Smooth muscle cell (in vitro differentiated cells): ENCODE measurements around the gene KPNA1. TPM values are rescaled to one million over a fixed set of nuclear protein-coding genes. Genes with fewer than 3 reads are reported as not detected.

Source experiments
- DNase-seq: peaks from one replicate; lab custom pipeline; 2025; ENCODE audit not compliant: unreplicated experiment; lab: John Stamatoyannopoulos, UW
- H2AFZ ChIP-seq: fragments of 200-600 bp; sonication (generic); 2 replicates; pipeline ENCODE4 v1.6.0; 2016; ENCODE audit warnings: antibody characterized with exemption, low read depth, mild to moderate bottlenecking
- H3F3A ChIP-seq: fragments of 200-600 bp; sonication (generic); 2 replicates; pipeline ENCODE4 v1.6.0; 2017; ENCODE audit warnings: antibody characterized with exemption, low read depth
- H3K27ac ChIP-seq: fragments of 200-600 bp; sonication (generic); 2 replicates; pipeline ENCODE4 v1.5.1; 2016; ENCODE audit warnings: low read depth, mild to moderate bottlenecking
- H3K27me3 ChIP-seq: fragments of 200-600 bp; sonication (generic); 2 replicates; pipeline ENCODE4 v1.6.1; 2016; ENCODE audit warnings: low read depth, mild to moderate bottlenecking
- H3K36me3 ChIP-seq: fragments of 200-600 bp; sonication (generic); 2 replicates; pipeline ENCODE4 v1.5.1; 2016; ENCODE audit warnings: low read depth
- H3K4me1 ChIP-seq: fragments of 200-600 bp; sonication (generic); 2 replicates; pipeline ENCODE4 v1.5.1; 2016; ENCODE audit warnings: low read depth
- H3K4me2 ChIP-seq: fragments of 200-600 bp; sonication (generic); 2 replicates; pipeline ENCODE4 v1.6.0; 2016; ENCODE audit warnings: mild to moderate bottlenecking
- H3K4me3 ChIP-seq: fragments of 200-600 bp; sonication (generic); 2 replicates; pipeline ENCODE4 v1.5.1; 2016; ENCODE audit warnings: mild to moderate bottlenecking
- H3K79me2 ChIP-seq: fragments of 200-600 bp; sonication (generic); 2 replicates; pipeline ENCODE4 v1.6.0; 2016; ENCODE audit warnings: low read depth, mild to moderate bottlenecking
- H3K9ac ChIP-seq: fragments of 200-600 bp; sonication (generic); 2 replicates; pipeline ENCODE4 v1.6.0; 2016; ENCODE audit warnings: low read depth
- H3K9me3 ChIP-seq: fragments of 200-600 bp; sonication (generic); replicated peaks from 2 replicates; pipeline ENCODE4 v1.5.1; 2016; ENCODE audit warnings: low read depth
- H4K20me1 ChIP-seq: fragments of 200-600 bp; sonication (generic); 2 replicates; pipeline ENCODE4 v1.6.0; 2016; ENCODE audit warnings: low read depth
- WGBS: methylation state at CpG from one replicate; pipeline ENCODE4 v1.1.7; 2016; ENCODE audit warnings: low lambda C conversion rate; 5-methylcytosine and 5-hydroxymethylcytosine counted together
- polyA plus RNA-seq: library from polyadenylated mRNA; unstranded; fragments of >200 nt; fragmentation: Nextera tagmentation; extraction: Ambion mirVana; gene quantifications from 2 replicates; pipeline ENCODE4 v1.2.1, GENCODE V29; 2016
- total RNA-seq: library from RNA; depleted of rRNA; stranded (reverse); fragments of >200 nt; gene quantifications from 2 replicates; pipeline ENCODE4 v1.2.3, GENCODE V29; 2014
- TF ChIP-seq, protein P1 (sequence below): fragments of 200-600 bp; sonication (generic); IDR thresholded peaks from 2 replicates; pipeline ENCODE4 v1.5.1; 2017; ENCODE audit warnings: borderline replicate concordance, mild to moderate bottlenecking, antibody characterized with exemption; ENCODE audit not compliant: insufficient read depth, poor library complexity, severe bottlenecking

KPNA1 gene
- total and polyA plus RNA-seq, 2 experiments from 2014 or later, result 34.6 to 37.9 TPM

GRCh38 chr3:122562923-122563716, 48.4 kb upstream of the KPNA1 start:
- no peak overlapping the region for H3K9ac ChIP-seq
- H4K20me1 ChIP-seq, result no peaks in the 10 kb centered on the region
- no peak overlapping the region for H3K27ac ChIP-seq
- TF ChIP-seq, protein P1, sequence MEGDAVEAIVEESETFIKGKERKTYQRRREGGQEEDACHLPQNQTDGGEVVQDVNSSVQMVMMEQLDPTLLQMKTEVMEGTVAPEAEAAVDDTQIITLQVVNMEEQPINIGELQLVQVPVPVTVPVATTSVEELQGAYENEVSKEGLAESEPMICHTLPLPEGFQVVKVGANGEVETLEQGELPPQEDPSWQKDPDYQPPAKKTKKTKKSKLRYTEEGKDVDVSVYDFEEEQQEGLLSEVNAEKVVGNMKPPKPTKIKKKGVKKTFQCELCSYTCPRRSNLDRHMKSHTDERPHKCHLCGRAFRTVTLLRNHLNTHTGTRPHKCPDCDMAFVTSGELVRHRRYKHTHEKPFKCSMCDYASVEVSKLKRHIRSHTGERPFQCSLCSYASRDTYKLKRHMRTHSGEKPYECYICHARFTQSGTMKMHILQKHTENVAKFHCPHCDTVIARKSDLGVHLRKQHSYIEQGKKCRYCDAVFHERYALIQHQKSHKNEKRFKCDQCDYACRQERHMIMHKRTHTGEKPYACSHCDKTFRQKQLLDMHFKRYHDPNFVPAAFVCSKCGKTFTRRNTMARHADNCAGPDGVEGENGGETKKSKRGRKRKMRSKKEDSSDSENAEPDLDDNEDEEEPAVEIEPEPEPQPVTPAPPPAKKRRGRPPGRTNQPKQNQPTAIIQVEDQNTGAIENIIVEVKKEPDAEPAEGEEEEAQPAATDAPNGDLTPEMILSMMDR, result no peak
- H3K4me2 ChIP-seq, result peak overlapping the region; percentile 84
- no peak for DNase-seq
- no peaks in the 10 kb centered on the region for H3K27me3 ChIP-seq
- H3K4me1 ChIP-seq, result peaks cover 5% of the 10 kb centered on the region
- H3K36me3 ChIP-seq, result no peaks in the 10 kb centered on the region
- peak overlapping the region; percentile 73 for H3K4me3 ChIP-seq
- no peaks in the 10 kb centered on the region for H3F3A ChIP-seq
- peak overlapping the region; percentile 86 for H2AFZ ChIP-seq
- H3K79me2 ChIP-seq, result no peaks in the 10 kb centered on the region
- H3K9me3 ChIP-seq, result no peaks in the 10 kb centered on the region
- 47% methylated on average over 5 of the region's 5 CpGs for WGBS

- H2AFZ ChIP-seq, result no peak overlapping the region
- no peaks in the 10 kb centered on the region for H3K9me3 ChIP-seq
- no peak overlapping the region for H3K27ac ChIP-seq
- H3K27me3 ChIP-seq, result no peaks in the 10 kb centered on the region
- 77% methylated on average over 1 of the region's 1 CpG for WGBS
- H3K9ac ChIP-seq, result no peak overlapping the region
- no peak overlapping the region for H3K4me2 ChIP-seq
- H3F3A ChIP-seq, result no peaks in the 10 kb centered on the region
- DNase-seq, result no peak
- no peaks in the 10 kb centered on the region for H3K36me3 ChIP-seq
- H3K4me1 ChIP-seq, result peaks cover 5% of the 10 kb centered on the region
- H4K20me1 ChIP-seq, result no peaks in the 10 kb centered on the region
- TF ChIP-seq, protein P1, result peak; percentile 55
- H3K4me3 ChIP-seq, result no peak overlapping the region
- no peaks in the 10 kb centered on the region for H3K79me2 ChIP-seq
Observed at GRCh38 chr3:122560680-122561079, 45.9 kb upstream of the KPNA1 start.

DNA sequence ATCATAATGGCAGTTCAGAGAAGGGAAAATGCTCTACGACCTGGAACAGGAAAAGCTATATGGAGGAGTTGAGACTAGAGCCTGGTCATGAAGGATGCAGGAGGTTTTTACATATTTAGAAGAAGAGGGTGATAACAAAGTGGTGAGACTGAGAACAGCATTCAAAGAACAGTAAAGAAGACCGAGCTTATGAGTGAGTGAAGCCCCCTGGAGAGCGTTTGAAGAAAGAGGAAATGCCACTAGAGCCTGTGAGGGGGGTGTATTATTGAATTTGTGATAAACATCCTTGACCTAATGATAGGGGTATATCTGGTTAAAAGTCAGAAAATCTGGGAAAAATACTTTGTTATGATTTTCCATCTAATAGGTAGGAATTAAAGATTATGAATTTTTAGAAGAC, 45.2 kb upstream of the KPNA1 start:
- 62% methylated on average over 3 of the region's 3 CpGs for WGBS
- Histone ChIP-seq H3K36me3 (no peaks in the 10 kb centered on the region), H2AFZ (no peak overlapping the region), H3K9me3 (no peaks in the 10 kb centered on the region), H3K27me3 (no peaks in the 10 kb centered on the region), H3K9ac (no peak overlapping the region), H3K4me2 (no peak overlapping the region), H3K79me2 (no peaks in the 10 kb centered on the region), H3K27ac (no peak overlapping the region), H3F3A (no peaks in the 10 kb centered on the region), H3K4me1 (peaks cover 9% of the 10 kb centered on the region), H4K20me1 (no peaks in the 10 kb centered on the region), H3K4me3 (no peak overlapping the region)
- DNase-seq, result no peak
- TF ChIP-seq, protein P1, result no peak

DNA sequence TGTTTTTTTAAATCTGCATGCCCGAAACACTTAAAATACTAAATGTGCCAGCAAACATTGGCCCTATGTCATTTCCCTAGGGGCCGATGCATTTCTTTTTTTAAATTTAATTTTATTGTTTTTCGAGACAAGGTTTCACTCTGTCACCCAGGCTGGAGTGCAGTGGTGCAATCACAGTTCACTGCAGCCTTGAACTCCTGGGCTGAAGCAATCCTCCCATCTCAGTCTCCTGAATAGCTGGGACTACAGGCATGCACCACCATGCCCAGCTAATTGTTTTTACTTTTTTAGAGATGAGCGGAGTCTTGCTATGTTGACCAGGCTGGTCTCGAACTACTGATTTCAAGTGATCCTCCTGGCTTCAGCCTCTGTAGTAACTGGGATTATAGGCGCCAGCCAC, 43.9 kb upstream of the KPNA1 start:
- H4K20me1 ChIP-seq, result no peaks in the 10 kb centered on the region
- H3F3A ChIP-seq, result no peaks in the 10 kb centered on the region
- H3K79me2 ChIP-seq, result no peaks in the 10 kb centered on the region
- no peak overlapping the region for H3K4me2 ChIP-seq
- peaks cover 5% of the 10 kb centered on the region for H3K4me1 ChIP-seq
- 93% methylated on average over 6 of the region's 6 CpGs for WGBS
- H3K9me3 ChIP-seq, result no peaks in the 10 kb centered on the region
- DNase-seq, result no peak
- H3K36me3 ChIP-seq, result no peaks in the 10 kb centered on the region
- H3K9ac ChIP-seq, result no peak overlapping the region
- no peak overlapping the region for H3K4me3 ChIP-seq
- no peaks in the 10 kb centered on the region for H3K27me3 ChIP-seq
- no peak overlapping the region for H3K27ac ChIP-seq
- TF ChIP-seq, protein P1, result no peak
- no peak overlapping the region for H2AFZ ChIP-seq
